Uterus (tissue), 4 donors: Measurements from ENCODE around the gene SYNPO. TPM values are rescaled to one million over a fixed set of nuclear protein-coding genes. Genes with fewer than 3 reads are reported as not detected.

Source experiments
- DNase-seq, 2 donors: peaks; one replicate each; pipeline ENCODE4 v3.0.0-alpha.2; 2019 to 2020
- H3K27ac ChIP-seq, 2 donors: fragments of 200-600 bp; sonication (generic); 1 replicate in 1 of 2; 2 replicates in 1 of 2; pipeline ENCODE4 v1.5.1; 2016 to 2018
- H3K27me3 ChIP-seq, 2 donors: fragments of 200-600 bp; sonication (generic); one replicate each; pipeline ENCODE4 v1.5.1; 2018 to 2019; ENCODE audit warnings: control low read depth in 1 of 2
- H3K36me3 ChIP-seq, 2 donors: fragments of 200-600 bp; sonication (generic); one replicate each; pipeline ENCODE4 v1.5.1; 2019; ENCODE audit warnings: control low read depth in 1 of 2
- H3K4me1 ChIP-seq, 2 donors: fragments of 200-600 bp; sonication (generic); one replicate each; pipeline ENCODE4 v1.5.1; 2018 to 2019; ENCODE audit warnings: control low read depth in 1 of 2
- H3K4me3 ChIP-seq, 2 donors: fragments of 200-600 bp; sonication (generic); 1 replicate in 1 of 2; 2 replicates in 1 of 2; pipeline ENCODE4 v1.5.1; 2018 to 2019; ENCODE audit warnings: mild to moderate bottlenecking in 1 of 2
- H3K9me3 ChIP-seq, 2 donors: fragments of 200-600 bp; sonication (generic); one replicate each; pipeline ENCODE4 v1.5.1; 2019; ENCODE audit warnings: control low read depth in 1 of 2
- CTCF ChIP-seq, 4 experiments: fragments of 200-600 bp in 2 of 4; fragments of 450-650 bp in 2 of 4; sonication (generic) in 2 of 4; IDR thresholded peaks; one replicate each; pipeline ENCODE4 v1.5.1; 2016 to 2019; ENCODE audit warnings: antibody characterized with exemption in 4 of 4, mild to moderate bottlenecking in 2 of 4, moderate library complexity in 1 of 4
- POLR2A ChIP-seq, 2 donors: fragments of 450-650 bp; IDR thresholded peaks; one replicate each; pipeline ENCODE4 v1.6.1; 2016; ENCODE audit warnings: antibody characterized with exemption in 2 of 2, mild to moderate bottlenecking in 1 of 2, moderate library complexity in 1 of 2
- intact Hi-C: fragments of 100-400 bp; cut with DNase I; formaldehyde crosslinking; loops from one replicate; pipeline ENCODE4 v1.15.1; 2023; ENCODE audit warnings: low total_unique reads
- total RNA-seq, 4 donors: library from RNA; depleted of rRNA in 3 of 4; stranded (reverse); fragments of >200 nt in 3 of 4; gene quantifications; one replicate each; pipeline versions ENCODE4 v1.1.0 to v1.2.4, GENCODE V29; 2014 to 2023
- donor health status: DM: yes; HTN: yes; CAD: no.

The SYNPO gene
- total RNA-seq, 4 donors from 2014 or later, result 3.6 to 146 (median 10.6) TPM

DNA sequence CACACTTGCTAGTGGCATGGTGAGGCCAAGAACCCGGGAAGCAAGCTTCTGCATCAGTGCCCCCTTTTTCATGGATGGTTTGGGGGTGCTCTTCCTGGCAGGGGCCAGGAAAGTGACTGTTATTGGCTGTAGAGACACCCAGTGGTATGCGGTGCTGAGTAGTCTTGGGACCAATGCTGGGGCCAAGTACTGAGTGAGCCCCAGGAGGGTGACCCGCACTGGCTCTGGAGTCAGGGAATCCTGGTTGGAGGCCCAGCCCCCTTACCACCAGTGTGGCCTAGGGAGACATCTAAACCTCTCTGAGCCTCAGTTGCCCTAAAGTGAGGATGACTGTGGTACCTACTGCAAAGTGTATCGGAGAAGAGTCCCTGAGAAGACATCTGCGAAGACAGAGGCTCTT is 41.2 kb upstream of the SYNPO start:
- H3K4me3 ChIP-seq, result no peak overlapping the region
- no peaks in the 10 kb centered on the region for H3K27me3 ChIP-seq
- no peak for DNase-seq
- H3K27ac ChIP-seq, result peak overlapping the region; percentile 5 to 68
- H3K36me3 ChIP-seq, result no peaks in the 10 kb centered on the region
- intact Hi-C loops, result no loop called here
- TF ChIP-seq CTCF (IDR thresholded peaks at IDR 0.05) (no peak), POLR2A (IDR thresholded peaks at IDR 0.05) (no peak)
- no peaks in the 10 kb centered on the region for H3K9me3 ChIP-seq
- peaks cover 0 to 8% of the 10 kb centered on the region in 2 donors for H3K4me1 ChIP-seq

- H3K4me3 ChIP-seq, result no peak overlapping the region
- H3K27ac ChIP-seq, result peak overlapping the region; percentile 12 to 68
- intact Hi-C loops, result no loop called here
- no peak for TF ChIP-seq POLR2A (IDR thresholded peaks at IDR 0.05)
- DNase-seq, result peak; percentile 79 to 84
- no peaks in the 10 kb centered on the region for H3K9me3 ChIP-seq
- H3K36me3 ChIP-seq, result no peaks in the 10 kb centered on the region
- H3K4me1 ChIP-seq, result peaks cover 0 to 8% of the 10 kb centered on the region in 2 donors
- no peaks in the 10 kb centered on the region for H3K27me3 ChIP-seq
Observed at GRCh38 chr5:150599917-150600511, 40.4 kb upstream of the SYNPO start.

DNA sequence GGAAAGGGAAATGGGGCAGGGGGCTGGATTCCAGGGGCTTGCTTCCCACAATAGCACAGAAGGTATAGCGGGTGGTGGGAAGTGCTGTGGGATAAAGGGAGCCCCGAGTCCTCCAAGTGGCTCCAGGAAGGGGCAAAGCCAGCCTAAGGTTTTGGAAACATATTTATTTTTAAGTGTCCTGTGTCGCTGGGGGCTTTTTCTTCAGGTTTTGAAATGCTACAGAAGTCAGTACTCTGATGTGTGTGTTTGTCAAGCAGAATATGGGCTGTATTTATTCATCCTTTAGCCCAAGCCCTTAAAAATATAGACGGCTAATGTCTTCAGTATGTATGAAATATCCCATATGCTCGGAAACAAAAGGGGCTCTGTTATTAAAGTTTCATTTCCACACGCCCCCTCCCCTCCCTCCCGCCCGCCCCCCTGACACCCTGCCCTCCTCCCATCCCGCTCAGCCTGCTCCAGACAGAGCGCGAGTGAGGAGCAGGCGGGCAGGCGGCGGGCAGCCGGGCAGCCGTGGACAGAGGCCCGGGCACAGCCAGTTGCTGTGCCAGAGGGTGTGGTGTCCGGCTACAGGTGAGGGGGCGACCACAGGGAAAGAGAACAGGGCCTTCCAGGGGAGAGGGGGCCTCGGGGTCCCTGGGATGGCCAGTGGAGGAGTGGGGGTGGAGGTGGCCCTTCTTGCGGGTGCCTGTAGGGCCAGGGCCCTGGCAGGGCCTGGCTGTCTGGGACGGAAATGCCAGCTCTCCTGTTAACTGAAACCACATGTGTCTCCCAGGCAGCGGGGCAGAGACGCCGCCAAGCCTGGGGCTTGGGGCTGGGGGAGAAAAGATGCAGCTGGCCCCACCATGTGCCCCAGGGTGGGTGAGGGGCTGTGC is 39.6 kb upstream of the SYNPO start:
- no peak for DNase-seq

DNA sequence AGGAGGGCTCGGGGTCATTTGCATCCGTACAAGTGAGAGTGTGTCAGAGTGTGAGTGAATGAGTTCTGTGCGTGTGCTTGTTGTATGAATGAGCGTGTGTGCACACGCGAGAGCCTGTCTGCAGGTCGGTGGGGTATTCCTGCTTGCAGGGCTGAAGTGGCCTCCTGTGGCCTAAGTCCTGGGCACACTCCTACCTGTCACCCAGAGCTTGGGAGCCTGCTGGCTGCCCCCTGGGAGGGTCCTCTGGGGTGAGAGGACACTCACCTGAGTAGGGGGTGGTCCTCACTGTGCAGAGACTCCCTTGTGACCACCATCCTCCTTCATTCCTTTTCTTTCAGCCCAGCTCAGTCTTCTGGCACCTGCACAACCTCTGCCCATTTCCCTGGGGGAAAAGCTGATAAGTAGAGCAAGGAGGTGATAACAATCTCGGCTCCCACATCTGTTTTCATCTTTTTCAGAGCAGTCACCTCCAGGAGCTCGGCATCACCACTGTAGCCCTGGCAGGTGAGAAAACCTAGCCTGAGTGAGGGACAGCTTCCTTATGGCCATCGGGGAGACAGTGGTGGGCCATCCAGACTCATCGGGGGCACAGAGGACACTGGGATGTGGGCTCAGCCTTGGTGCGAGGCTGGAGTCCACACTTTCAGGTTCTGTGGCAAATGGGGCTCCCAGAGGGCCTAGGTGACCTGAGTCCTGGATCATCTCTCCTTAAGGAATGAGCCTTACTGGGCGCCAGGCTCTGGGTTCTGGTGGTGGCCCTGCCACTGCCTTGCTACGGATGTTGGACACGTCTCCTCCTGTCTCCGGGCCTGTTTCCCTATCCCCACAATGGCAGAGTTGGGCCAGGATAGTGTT is 38.7 kb upstream of the SYNPO start:
- peaks cover 0 to 8% of the 10 kb centered on the region in 2 donors for H3K4me1 ChIP-seq
- no peak for TF ChIP-seq POLR2A (IDR thresholded peaks at IDR 0.05)
- no peak for TF ChIP-seq CTCF (IDR thresholded peaks at IDR 0.05)
- no peaks in the 10 kb centered on the region for H3K36me3 ChIP-seq
- intact Hi-C loops, result no loop called here
- H3K4me3 ChIP-seq, result no peak overlapping the region
- H3K27me3 ChIP-seq, result no peaks in the 10 kb centered on the region
- DNase-seq, result no peak
- no peaks in the 10 kb centered on the region for H3K9me3 ChIP-seq
- H3K27ac ChIP-seq, result peak overlapping the region; percentile 32 to 68

More for the DNA sequence above, 39.6 kb upstream of the SYNPO start:
- Histone ChIP-seq H3K27me3 (no peaks in the 10 kb centered on the region), H3K9me3 (no peaks in the 10 kb centered on the region), H3K27ac (peak overlapping the region; percentile 12 to 68), H3K4me1 (peaks cover 0 to 8% of the 10 kb centered on the region in 2 donors), H3K4me3 (no peak overlapping the region), H3K36me3 (no peaks in the 10 kb centered on the region)
- TF ChIP-seq POLR2A (IDR thresholded peaks at IDR 0.05) (no peak), CTCF (IDR thresholded peaks at IDR 0.05) (no peak)
- intact Hi-C loops, result no loop called here

DNA sequence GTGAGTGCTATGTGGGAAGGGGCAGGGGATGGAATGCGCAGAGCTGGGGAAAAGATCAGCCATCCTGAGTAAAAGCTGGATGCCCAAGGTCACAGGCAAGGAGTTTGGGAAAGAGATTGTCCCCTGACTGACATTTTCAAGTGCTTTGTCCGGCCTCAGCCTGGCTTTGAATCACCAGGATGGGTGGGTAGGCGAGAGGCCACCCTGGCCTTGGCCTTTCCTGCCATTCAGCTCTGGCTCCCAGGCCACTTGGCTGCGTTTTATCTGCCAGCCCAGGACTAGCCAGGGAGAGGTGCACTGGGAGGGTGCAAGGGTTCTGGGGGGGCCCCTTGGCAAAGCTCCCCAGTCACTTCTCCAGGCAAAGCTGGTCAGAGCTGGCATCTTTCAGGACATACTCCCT is 37.4 kb upstream of the SYNPO start:
- Histone ChIP-seq H3K4me1 (peaks cover 0 to 8% of the 10 kb centered on the region in 2 donors), H3K4me3 (no peak overlapping the region), H3K9me3 (no peaks in the 10 kb centered on the region), H3K36me3 (no peaks in the 10 kb centered on the region), H3K27me3 (no peaks in the 10 kb centered on the region), H3K27ac (peak overlapping the region in 1 of 2 donors; percentile 68)
- DNase-seq, result no peak
- intact Hi-C loops, result no loop called here
- TF ChIP-seq CTCF (IDR thresholded peaks at IDR 0.05) (no peak), POLR2A (IDR thresholded peaks at IDR 0.05) (no peak)
